Measurements from ENCODE around the gene MORN1.

MORN1 gene

GRCh38 chr1:2350911-2351655 lies 40.3 kb downstream of the MORN1 start:
- no peak for DNase-seq (ENCODE audit: low spot score)

- DNase-seq (ENCODE audit: low spot score): no peak
Measured at GRCh38 chr1:2350501-2350900, 40.9 kb downstream of the MORN1 start.

DNA sequence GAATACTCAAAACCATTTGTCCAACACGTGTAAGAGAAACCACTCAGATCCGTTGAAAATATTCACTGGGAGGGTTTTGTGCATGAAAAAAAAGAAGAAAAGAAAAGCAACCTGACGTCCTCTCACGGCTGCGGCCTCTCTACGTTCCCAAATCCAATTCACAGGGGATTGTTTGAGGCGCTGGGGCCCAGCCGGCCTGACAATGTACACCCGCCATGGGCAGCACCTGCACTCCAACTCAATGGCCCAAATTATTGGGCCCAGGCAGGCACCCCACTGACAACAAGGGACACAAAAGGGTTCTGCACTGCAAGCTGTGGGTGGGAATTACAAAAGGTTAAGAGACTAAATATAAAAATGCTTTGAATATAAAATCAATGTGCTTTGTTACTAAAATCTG lies 41.5 kb downstream of the MORN1 start:
- no peak for DNase-seq (ENCODE audit: low spot score)

- no peak for DNase-seq (ENCODE audit: low spot score)
Measured at GRCh38 chr1:2348346-2349325, 42.7 kb downstream of the MORN1 start.

DNA sequence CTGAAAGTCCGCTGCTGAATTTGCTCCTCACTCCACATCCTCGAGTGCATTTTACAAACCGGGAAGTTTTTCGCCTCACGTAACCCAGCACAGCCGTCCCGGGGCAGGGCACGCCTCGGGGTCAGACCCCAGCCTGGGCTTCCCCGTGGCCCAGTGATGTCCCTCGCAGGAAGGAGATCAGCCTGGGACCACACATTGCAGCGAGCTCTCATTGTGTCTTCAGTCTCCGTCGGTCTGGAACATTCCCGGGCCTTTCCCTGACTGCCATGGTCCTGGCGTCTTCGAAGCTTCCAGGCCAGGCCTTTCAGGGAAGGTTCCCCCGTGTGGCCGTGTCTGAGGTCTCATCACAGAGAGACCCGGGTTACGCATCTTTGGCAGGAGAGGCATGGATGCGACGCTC lies 43.5 kb downstream of the MORN1 start:
- DNase-seq (ENCODE audit: low spot score): no peak

DNA sequence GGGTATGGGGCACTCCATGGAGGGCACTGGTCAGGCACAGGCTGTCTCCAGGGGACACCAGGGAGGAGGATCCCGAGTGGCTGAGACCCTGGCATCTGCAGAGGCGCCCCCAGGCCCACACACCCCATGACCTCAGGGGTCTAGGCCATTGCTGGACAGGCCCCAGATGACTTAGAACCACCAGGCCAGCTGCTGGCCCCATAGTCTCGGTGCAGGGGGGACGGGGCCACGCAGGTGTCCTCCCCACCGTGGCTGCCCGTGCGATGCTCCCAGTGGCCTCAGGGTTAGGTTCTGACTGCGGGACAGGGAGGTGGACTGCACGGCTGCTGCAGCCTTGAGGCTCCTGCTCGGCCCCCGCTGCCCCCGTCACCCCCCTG lies 44.0 kb downstream of the MORN1 start:
- DNase-seq (ENCODE audit: low spot score): no peak

DNA sequence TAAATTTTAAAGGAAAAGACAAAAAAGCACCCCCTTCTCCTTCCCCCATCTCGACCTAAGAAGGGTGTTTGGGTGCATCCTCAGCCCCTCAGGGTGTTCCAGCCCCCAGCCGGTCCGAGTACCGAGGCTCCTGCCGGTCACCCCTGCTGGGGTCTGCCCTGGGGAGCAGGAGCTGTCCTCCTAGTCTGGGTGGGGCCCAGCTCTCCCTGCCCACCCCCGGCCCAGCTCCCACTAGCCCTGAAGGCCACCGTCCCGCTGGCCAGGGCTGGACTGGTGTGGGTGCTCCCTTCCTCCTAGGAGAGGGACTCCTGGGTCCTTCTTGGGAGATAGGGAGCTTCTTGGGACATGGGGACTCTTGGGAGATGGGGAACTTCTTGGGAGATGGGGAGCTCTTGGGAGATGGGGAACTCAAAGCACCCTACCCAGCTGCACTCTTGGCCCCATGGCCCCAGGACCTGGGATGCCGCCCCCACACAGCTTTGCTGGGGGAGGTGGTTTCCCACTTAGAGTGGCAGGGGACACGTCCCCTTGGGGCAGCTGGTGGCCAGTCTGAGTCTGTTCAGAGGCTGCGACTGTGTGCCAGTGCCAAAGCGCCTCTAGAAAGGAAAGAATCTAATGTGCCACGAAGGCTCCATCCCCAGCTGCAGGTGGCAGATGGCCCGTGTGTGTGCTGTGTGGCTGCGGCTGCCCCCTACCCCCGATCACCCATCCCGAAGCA lies 44.5 kb downstream of the MORN1 start:
- DNase-seq (ENCODE audit: low spot score): no peak

- DNase-seq (ENCODE audit: low spot score): no peak
Measured at GRCh38 chr1:2345297-2346075, 45.9 kb downstream of the MORN1 start.

DNA sequence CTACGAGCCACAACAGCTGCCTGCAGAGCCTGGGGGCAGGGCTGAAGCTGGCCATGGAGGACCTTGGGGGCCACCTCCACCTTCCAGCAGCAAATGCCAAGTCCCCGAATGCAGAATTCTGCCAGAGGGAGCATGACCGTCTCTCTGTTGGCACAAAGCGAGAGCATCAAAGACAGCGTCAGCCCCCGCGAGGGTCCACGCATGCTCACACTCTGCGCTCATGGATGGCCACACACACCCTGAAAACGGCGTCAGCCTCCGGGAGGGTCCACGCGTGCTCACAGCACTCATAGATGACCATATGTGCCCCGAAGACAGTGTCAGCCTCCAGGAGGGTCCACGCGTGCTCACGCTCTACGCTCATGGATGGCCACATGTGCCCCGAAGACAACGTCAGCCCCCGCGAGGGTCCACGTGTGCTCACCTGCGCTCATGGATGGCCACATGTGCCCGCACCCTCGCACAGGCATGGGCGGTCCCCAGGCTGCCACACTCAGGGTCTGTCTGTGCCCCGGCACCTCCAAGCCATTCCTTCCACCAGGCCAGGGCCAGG lies 46.5 kb downstream of the MORN1 start:
- no peak for DNase-seq (ENCODE audit: low spot score)

DNA sequence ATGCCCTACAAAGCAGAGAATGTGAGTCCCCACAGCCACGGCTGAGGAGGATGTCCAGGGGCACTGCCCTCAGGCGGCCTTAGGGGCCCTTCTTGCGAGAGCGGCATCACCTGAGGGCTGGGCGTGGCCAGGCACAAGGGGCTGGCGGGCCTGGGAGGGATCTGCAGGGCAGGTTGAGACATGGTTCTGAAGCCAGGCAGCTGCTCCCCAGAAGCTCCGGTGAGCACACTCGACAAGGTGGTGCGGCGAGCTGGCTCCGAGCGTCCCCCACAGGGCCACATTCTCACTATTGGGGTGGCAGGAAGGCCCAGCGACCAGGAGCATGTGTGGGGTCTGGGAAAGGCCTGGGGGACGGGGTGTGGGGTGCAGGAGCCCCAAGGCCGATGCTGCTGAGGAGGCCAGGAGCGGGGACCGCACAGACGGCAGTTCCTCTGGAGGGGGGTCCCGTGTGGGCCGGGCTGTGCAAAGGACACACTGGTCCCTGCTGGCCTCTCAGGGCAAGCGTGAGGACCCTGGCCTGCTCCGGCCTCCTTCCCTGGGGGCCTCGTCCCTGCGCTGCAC lies 47.2 kb downstream of the MORN1 start:
- no peak for DNase-seq (ENCODE audit: low spot score)

DNA sequence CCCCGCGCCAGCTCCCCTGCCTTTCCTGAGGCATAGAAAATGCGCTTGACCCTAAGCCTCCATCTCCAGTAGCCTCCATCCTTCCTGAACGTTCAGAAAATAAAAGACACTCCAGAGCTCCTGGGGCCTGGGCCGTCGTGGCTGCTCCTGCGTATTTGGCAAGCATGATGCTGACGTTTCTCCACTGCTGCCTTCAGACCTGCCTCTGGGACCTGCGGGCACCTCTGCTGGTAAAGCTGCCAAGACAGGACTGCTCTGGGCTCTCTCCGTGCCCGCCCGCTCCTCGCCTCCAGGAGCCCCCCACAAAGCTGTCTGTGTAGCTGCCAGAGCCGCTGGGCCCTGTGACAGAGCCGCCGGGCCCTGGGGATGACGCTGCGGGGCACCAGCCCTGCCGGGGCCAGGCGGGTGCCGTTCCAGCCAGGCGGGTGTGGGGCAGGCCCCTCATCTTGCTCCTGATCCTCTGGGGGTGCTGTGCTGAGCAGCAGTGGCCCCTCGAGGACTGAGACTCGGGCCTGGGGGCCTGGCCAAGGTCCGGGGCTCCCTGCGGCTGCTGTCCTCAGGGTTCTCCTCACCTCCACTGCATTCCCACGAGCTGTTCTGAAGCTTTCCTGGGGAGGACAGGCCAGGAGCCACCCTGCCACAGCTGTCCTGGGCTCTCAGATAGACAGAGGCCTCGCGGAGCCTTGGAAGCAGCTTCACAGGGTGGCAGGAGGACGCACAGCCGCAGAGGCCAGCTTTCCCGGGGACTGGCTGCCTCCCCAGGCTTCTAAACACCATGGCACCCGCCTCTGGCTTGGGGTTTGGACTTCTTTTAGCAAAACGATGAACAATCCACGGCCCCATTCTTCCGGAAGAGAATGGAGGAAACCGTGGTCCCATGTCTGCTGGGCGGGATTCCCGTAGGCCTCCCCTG lies 48.1 kb downstream of the MORN1 start:
- DNase-seq (ENCODE audit: low spot score): no peak

GRCh38 chr1:2342384-2343022 lies 48.9 kb downstream of the MORN1 start:
- DNase-seq (ENCODE audit: low spot score): no peak

DNA sequence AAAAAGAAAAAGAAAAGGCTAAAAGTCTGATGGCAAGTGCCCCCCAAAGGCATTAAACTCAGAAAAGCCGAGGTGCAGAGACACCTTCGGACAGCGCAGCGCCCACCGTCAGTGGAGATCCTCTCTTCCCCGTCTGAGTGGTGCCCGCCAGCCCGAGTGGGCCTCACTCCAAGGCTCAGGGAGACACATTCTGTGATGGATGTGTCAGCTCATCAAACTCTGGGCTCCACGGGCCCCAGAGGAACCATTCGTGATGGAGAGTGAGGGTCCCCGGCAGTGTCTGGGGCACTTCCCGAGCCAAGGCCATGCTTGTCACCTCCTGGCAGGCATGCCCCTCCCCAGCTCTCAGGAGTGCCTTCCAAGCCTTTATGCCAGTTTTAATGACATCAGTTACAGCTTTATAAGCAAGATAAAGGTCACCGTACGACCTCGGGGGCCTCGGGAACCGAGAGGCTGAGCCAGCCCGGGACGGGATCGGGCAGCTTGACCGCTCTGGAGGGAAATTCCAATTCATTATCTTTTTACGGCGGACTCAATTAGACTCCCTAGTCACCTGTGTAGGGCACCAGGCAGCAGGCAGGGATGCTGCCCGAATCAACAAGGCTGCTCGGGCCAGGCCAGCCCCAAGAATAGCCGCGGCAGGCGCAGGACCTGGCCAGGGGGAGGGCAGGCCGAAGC lies 49.5 kb downstream of the MORN1 start:
- DNase-seq (ENCODE audit: low spot score): no peak

DNA sequence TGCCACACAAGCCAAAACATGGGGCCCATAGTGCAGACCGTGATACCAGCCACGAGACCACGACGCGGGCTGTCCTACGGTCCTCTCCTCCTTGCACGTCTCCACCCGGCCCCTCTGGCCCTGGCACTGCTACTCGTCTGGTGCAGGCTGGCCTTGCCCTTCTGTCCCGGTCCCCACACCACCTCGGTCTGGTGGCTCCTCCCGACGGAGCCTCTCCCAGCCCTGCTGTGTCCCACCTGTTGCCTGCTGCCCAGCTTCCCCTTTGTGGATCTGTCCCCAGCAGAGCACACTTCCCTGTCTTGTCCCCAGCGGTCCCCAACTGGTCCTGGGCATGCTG lies 50.5 kb downstream of the MORN1 start:
- DNase-seq (ENCODE audit: low spot score): no peak

DNA sequence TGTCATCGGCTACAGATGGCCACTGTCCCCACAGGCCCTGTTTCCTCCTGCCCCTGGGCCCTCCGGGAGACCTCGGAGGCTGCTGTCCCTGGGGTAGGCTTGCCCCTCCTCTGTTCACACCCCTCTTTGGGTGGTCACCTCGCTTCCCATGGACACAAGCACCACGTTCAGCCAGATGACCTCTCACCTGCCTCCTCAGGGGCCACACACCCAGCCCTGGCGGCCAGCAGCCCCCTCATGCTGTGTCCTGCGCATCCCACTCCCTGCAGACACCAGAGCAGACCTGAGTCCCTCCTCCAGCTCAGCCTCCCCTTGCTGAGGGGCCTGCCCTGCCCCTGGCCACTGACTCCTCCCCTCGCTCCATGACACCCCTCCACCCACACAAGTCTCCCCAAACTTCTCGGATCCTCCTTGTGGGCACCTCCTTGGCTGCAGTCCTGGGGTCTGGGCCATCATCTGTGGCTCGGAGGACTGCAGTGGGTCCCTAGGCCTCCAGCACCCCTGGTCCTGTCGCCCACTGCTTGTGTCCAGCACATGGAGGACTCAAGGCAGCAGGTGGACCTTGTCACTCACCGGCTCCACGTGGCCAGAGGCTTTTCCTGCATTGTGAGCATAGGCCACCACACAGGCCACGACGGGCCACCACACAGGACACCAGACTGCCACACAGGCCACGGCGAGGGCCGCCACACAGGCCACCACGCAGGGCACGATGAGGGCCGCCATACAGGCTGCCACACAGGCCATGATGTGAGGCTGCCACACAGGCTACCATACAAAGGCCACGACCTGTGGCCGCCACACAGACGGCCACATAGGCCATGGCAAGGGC lies 51.1 kb downstream of the MORN1 start:
- DNase-seq (ENCODE audit: low spot score): no peak

DNA sequence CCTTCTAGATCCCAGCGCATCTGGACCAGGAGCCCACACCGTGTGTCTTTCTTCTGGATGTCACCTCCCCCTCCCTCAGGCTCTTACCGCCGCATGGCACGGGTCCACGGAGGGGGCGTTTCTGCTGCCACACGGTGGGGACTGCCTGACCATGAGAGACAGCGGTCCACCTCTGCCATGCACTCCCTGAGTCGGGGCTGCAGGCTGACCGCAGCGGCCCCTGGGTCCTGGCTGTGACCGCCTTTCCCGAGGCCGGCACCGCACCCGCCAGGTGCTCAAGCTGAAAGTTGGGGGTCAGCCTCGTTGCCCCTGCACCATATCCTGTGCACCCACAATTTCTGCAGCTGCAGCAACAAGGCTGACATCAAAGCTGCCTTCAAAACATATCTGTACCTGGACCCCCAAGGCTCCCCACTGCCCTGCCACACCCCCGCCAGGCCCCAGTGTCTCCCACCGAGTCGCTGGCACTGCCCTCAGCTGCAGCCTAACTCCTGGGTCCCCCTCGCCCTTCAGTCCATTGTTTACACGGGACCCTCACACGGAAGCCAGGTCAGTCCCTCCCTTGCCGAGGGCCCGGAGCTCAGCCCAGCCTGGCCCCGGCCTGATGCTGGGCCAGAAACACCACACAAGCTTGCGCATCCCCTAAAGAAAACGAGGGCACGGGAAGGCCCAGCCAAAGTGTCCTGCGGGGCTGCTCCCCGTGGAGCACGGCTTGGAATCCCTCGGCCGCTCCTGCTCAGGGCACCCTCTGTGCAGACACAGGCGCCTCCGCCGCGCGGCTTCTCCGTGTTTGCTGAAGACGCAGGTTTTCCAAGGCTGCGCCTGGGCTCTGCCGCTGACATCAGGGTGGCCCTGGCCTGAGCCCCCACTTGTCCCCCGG lies 51.9 kb downstream of the MORN1 start:
- no peak for DNase-seq (ENCODE audit: low spot score)

- DNase-seq (ENCODE audit: low spot score): no peak
Measured at GRCh38 chr1:2337501-2337900, 53.9 kb downstream of the MORN1 start.

Data from COLO829 (cell line).